GM10266 (cell line): ENCODE data around the gene GFPT2.

ENCODE experiments used
- DNase-seq: peaks from one replicate; pipeline ENCODE4 v3.0.0; 2012; ENCODE audit errors: extremely low spot score
- CTCF ChIP-seq: IDR thresholded peaks from 2 replicates; pipeline ENCODE4 v1.5.1; 2012; ENCODE audit warnings: mild to moderate bottlenecking, low read depth; ENCODE audit not compliant: control insufficient read depth, insufficient read depth; ENCODE audit errors: missing control alignments

GFPT2 gene

GRCh38 chr5:180395540-180396274, 42.6 kb upstream of the GFPT2 start:
- TF ChIP-seq CTCF: no peak
- DNase-seq: no peak

GRCh38 chr5:180394031-180394636, 41.0 kb upstream of the GFPT2 start:
- no peak for DNase-seq
- TF ChIP-seq CTCF: no peak

DNA sequence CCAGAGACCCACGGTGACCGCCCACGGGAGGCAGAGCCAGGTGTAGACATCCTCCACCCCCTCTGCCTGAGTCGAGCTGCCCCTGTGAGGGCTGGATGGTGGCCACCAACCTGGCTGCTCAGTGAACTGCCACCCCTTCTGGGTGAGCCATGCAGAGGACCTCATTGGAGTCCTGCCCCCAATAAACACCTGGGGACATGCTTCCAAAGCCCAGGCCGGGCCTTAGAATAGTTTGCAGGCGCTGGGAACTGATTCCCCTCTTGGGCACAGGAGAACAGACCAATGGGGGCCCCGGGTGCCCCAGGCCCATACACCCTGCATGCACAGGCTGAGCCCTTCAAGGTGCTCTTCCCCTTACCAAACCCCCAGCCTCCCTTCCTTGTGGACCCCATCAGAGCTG, 38.1 kb upstream of the GFPT2 start:
- no peak for TF ChIP-seq CTCF
- DNase-seq: no peak

DNA sequence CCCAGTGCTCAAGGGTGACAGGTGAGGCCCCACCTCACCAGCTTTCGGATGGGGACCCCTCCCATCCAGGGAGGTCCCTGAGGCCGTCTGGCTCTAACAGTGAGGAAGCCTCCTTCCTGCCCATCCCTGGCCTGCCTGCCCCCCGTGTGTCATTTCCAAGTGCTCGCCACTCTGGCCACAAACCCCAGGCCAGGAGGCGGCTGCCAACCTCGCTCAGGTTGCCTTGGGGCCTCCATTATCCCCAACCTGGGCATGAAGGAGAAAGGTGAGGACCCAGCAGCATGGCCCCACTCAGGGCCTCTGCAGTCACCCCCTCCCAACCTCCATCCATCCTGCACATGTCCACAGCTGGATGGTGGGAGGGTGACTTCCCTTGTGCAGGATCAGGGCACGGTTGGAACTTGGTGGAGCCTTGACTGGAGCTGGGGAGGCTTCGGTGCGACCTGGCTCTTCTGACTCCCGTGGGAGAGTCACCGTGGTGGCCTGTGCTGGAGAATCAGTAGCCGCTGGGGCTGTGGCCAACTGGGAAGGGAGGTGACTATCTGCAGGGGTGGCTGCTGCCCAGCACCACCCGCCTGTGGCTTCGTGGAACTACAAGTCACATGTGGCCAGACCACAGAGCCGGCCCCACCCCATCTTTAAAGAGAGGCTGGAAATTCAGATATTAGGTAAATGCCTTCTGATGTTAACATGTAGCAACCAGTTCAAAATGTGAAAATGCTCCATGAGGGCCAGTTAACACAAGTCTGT, 37.5 kb upstream of the GFPT2 start:
- DNase-seq: no peak
- no peak for TF ChIP-seq CTCF

GRCh38 chr5:180389252-180390101, 36.3 kb upstream of the GFPT2 start:
- TF ChIP-seq CTCF: no peak
- no peak for DNase-seq

- no peak for TF ChIP-seq CTCF
Observed at GRCh38 chr5:180387798-180388197, 34.7 kb upstream of the GFPT2 start.

More at GRCh38 chr5:180387798-180388197, 34.7 kb upstream of the GFPT2 start:
- DNase-seq: no peak
